Measurements from ENCODE around the gene ALDH1B1.

The ALDH1B1 gene

GRCh38 chr9:38389313-38389712, 3.2 kb upstream of the ALDH1B1 start:
- H3K27ac ChIP-seq: no peak overlapping the region
- H2AFZ ChIP-seq: no peak overlapping the region
- H3K4me2 ChIP-seq (ENCODE audit: low read length): no peak overlapping the region
- H3K79me2 ChIP-seq: no peaks in the 10 kb centered on the region
- H3K4me1 ChIP-seq: peaks cover 2% of the 10 kb centered on the region
- H3K9ac ChIP-seq: no peak overlapping the region
- no peaks in the 10 kb centered on the region for H3K36me3 ChIP-seq (ENCODE audit: control insufficient read depth, insufficient read depth, low read length)
- TF ChIP-seq CTCF (IDR thresholded peaks at IDR 0.05): no peak
- no peaks in the 10 kb centered on the region for H3K27me3 ChIP-seq (ENCODE audit: control insufficient read depth, insufficient read depth, low read length)
- no peak overlapping the region for H3K4me3 ChIP-seq (ENCODE audit: low read depth, low read length)
- H3K9me3 ChIP-seq (ENCODE audit: control insufficient read depth, low read length): no peaks in the 10 kb centered on the region

GRCh38 chr9:38390442-38390841, 2.1 kb upstream of the ALDH1B1 start:
- Histone ChIP-seq H3K27ac (no peak overlapping the region), H3K4me1 (peaks cover 2% of the 10 kb centered on the region), H3K4me3 (ENCODE audit: low read depth, low read length) (no peak overlapping the region), H3K27me3 (ENCODE audit: control insufficient read depth, insufficient read depth, low read length) (no peaks in the 10 kb centered on the region), H3K4me2 (ENCODE audit: low read length) (no peak overlapping the region), H3K36me3 (ENCODE audit: control insufficient read depth, insufficient read depth, low read length) (no peaks in the 10 kb centered on the region), H3K79me2 (no peaks in the 10 kb centered on the region), H3K9ac (no peak overlapping the region), H3K9me3 (ENCODE audit: control insufficient read depth, low read length) (no peaks in the 10 kb centered on the region), H2AFZ (no peak overlapping the region)
- no peak for TF ChIP-seq CTCF (IDR thresholded peaks at IDR 0.05)

GRCh38 chr9:38390851-38391250, 1.7 kb upstream of the ALDH1B1 start:
- Histone ChIP-seq H3K4me1 (peaks cover 2% of the 10 kb centered on the region), H3K27me3 (ENCODE audit: control insufficient read depth, insufficient read depth, low read length) (no peaks in the 10 kb centered on the region), H3K79me2 (no peaks in the 10 kb centered on the region), H3K4me2 (ENCODE audit: low read length) (no peak overlapping the region), H3K27ac (no peak overlapping the region), H3K4me3 (ENCODE audit: low read depth, low read length) (no peak overlapping the region), H3K9me3 (ENCODE audit: control insufficient read depth, low read length) (no peaks in the 10 kb centered on the region), H3K36me3 (ENCODE audit: control insufficient read depth, insufficient read depth, low read length) (no peaks in the 10 kb centered on the region), H2AFZ (no peak overlapping the region), H3K9ac (no peak overlapping the region)
- no peak for TF ChIP-seq CTCF (IDR thresholded peaks at IDR 0.05)

GRCh38 chr9:38391278-38392118, 1.0 kb upstream of the ALDH1B1 start:
- H3K27ac ChIP-seq: no peak overlapping the region

More at GRCh38 chr9:38391278-38392118, 1.0 kb upstream of the ALDH1B1 start:
- Histone ChIP-seq H3K27me3 (ENCODE audit: control insufficient read depth, insufficient read depth, low read length) (no peaks in the 10 kb centered on the region), H3K36me3 (ENCODE audit: control insufficient read depth, insufficient read depth, low read length) (no peaks in the 10 kb centered on the region), H3K9ac (no peak overlapping the region), H3K4me1 (peaks cover 2% of the 10 kb centered on the region), H3K9me3 (ENCODE audit: control insufficient read depth, low read length) (no peaks in the 10 kb centered on the region), H3K4me3 (ENCODE audit: low read depth, low read length) (peak overlapping the region; percentile 77), H3K79me2 (no peaks in the 10 kb centered on the region), H2AFZ (no peak overlapping the region), H3K4me2 (ENCODE audit: low read length) (peak overlapping the region; percentile 85)
- no peak for TF ChIP-seq CTCF (IDR thresholded peaks at IDR 0.05)

All from parathyroid adenoma (tissue), 2 donors.